ENCODE results near the gene EIF4G3.
A peak's percentile ranks its signal among the peaks of the same experiment; 100 is the strongest.
"Not testable (repeated sequence)": the region's sequence is repeated elsewhere in the genome, so short reads cannot be mapped to it uniquely, and the experiment has no call there.

Gene EIF4G3

GRCh38 chr1:21091053-21091690 lies 85.5 kb downstream of the EIF4G3 start:
- peak overlapping the region; percentile 40 for H3K27ac ChIP-seq (ENCODE audit: low read length, poor library complexity, severe bottlenecking)
- 21% methylated on average over 7 of the region's 11 CpGs for WGBS
- H3K9ac ChIP-seq (ENCODE audit: low read length), result peak overlapping the region; percentile 85
- not testable (repeated sequence) for H2AK5ac ChIP-seq (ENCODE audit: low read length, severe bottlenecking); H3K4ac ChIP-seq (ENCODE audit: low read depth in 1 of 2, low read length in 2 of 2); H2BK120ac ChIP-seq (ENCODE audit: low read depth, low read length); H3K23ac ChIP-seq (ENCODE audit: low read length in 2 of 2); H4K8ac ChIP-seq (ENCODE audit: low read length); H3K4me2 ChIP-seq (ENCODE audit: low read length, poor library complexity, severe bottlenecking); H3K4me1 ChIP-seq (ENCODE audit: control insufficient read depth, insufficient read depth, low read depth, low read length); H3K14ac ChIP-seq (ENCODE audit: low read length in 2 of 2); H2AFZ ChIP-seq (ENCODE audit: low read depth, low read length); H2BK5ac ChIP-seq (ENCODE audit: low read depth, low read length, poor library complexity, severe bottlenecking); H3K27me3 ChIP-seq (ENCODE audit: control insufficient read depth in 1 of 2, insufficient read depth in 1 of 2, low read length in 2 of 2); H2BK12ac ChIP-seq (ENCODE audit: low read length in 2 of 2); H4K91ac ChIP-seq (ENCODE audit: low read length); H2BK15ac ChIP-seq (ENCODE audit: low read depth, poor library complexity, severe bottlenecking); H3K36me3 ChIP-seq (ENCODE audit: control insufficient read depth in 1 of 2, insufficient read depth in 2 of 2, low read depth in 1 of 2, low read length in 2 of 2); H3K9me3 ChIP-seq (ENCODE audit: control insufficient read depth, low read length); H3K79me1 ChIP-seq (replicated peaks; ENCODE audit: low read length, poor library complexity, severe bottlenecking)
- peak overlapping the region in 1 of 2 experiments; percentile 52 for H3K4me3 ChIP-seq (ENCODE audit: insufficient read depth in 1 of 2, low read depth in 1 of 2, low read length in 2 of 2)
- H3K18ac ChIP-seq (ENCODE audit: low read depth in 1 of 2, low read length in 2 of 2), result peak overlapping the region in 1 of 2 experiments; percentile 43
- DNase-seq, result peak; percentile 92

- Histone ChIP-seq H3K4me3 (ENCODE audit: insufficient read depth in 1 of 2, low read depth in 1 of 2, low read length in 2 of 2) (peak overlapping the region in 1 of 2 experiments; percentile 52), H3K79me1 (replicated peaks; ENCODE audit: low read length, poor library complexity, severe bottlenecking) (peaks cover 11% of the 10 kb centered on the region), H3K23ac (ENCODE audit: low read length in 2 of 2) (no peak overlapping the region), H2BK5ac (ENCODE audit: low read depth, low read length, poor library complexity, severe bottlenecking) (no peak overlapping the region), H2AFZ (ENCODE audit: low read depth, low read length) (no peak overlapping the region), H3K4ac (ENCODE audit: low read depth in 1 of 2, low read length in 2 of 2) (no peak overlapping the region), H3K14ac (ENCODE audit: low read length in 2 of 2) (no peak overlapping the region), H2BK15ac (ENCODE audit: low read depth, poor library complexity, severe bottlenecking) (no peak overlapping the region), H3K27ac (ENCODE audit: low read length, poor library complexity, severe bottlenecking) (peak overlapping the region; percentile 43), H2AK5ac (ENCODE audit: low read length, severe bottlenecking) (no peak overlapping the region), H3K27me3 (ENCODE audit: control insufficient read depth in 1 of 2, insufficient read depth in 1 of 2, low read length in 2 of 2) (no peaks in the 10 kb centered on the region), H3K4me2 (ENCODE audit: low read length, poor library complexity, severe bottlenecking) (no peak overlapping the region), H4K8ac (ENCODE audit: low read length) (no peak overlapping the region), H3K9me3 (ENCODE audit: control insufficient read depth, low read length) (no peaks in the 10 kb centered on the region), H3K36me3 (ENCODE audit: control insufficient read depth in 1 of 2, insufficient read depth in 2 of 2, low read depth in 1 of 2, low read length in 2 of 2) (peaks cover 9 to 10% of the 10 kb centered on the region in 2 experiments), H3K4me1 (ENCODE audit: control insufficient read depth, insufficient read depth, low read depth, low read length) (peaks cover 2% of the 10 kb centered on the region), H4K91ac (ENCODE audit: low read length) (no peak overlapping the region), H3K18ac (ENCODE audit: low read depth in 1 of 2, low read length in 2 of 2) (no peak overlapping the region), H2BK120ac (ENCODE audit: low read depth, low read length) (no peak overlapping the region), H3K9ac (ENCODE audit: low read length) (peak overlapping the region; percentile 85), H2BK12ac (ENCODE audit: low read length in 2 of 2) (no peak overlapping the region)
- DNase-seq, result no peak
- WGBS, result 0% methylated on average over 1 of the region's 1 CpG
Observed at GRCh38 chr1:21090463-21090862, 86.2 kb downstream of the EIF4G3 start.

GRCh38 chr1:21089731-21090130 lies 87.0 kb downstream of the EIF4G3 start:
- Histone ChIP-seq H4K91ac (ENCODE audit: low read length) (no peak overlapping the region), H3K23ac (ENCODE audit: low read length in 2 of 2) (no peak overlapping the region), H3K79me1 (replicated peaks; ENCODE audit: low read length, poor library complexity, severe bottlenecking) (peaks cover 14% of the 10 kb centered on the region), H3K27ac (ENCODE audit: low read length, poor library complexity, severe bottlenecking) (no peak overlapping the region), H4K8ac (ENCODE audit: low read length) (no peak overlapping the region), H3K36me3 (ENCODE audit: control insufficient read depth in 1 of 2, insufficient read depth in 2 of 2, low read depth in 1 of 2, low read length in 2 of 2) (peaks cover 11 to 14% of the 10 kb centered on the region in 2 experiments), H3K4ac (ENCODE audit: low read depth in 1 of 2, low read length in 2 of 2) (no peak overlapping the region), H3K9me3 (ENCODE audit: control insufficient read depth, low read length) (no peaks in the 10 kb centered on the region), H3K14ac (ENCODE audit: low read length in 2 of 2) (no peak overlapping the region), H3K4me3 (ENCODE audit: insufficient read depth in 1 of 2, low read depth in 1 of 2, low read length in 2 of 2) (no peak overlapping the region), H2BK120ac (ENCODE audit: low read depth, low read length) (no peak overlapping the region), H3K4me2 (ENCODE audit: low read length, poor library complexity, severe bottlenecking) (no peak overlapping the region), H3K9ac (ENCODE audit: low read length) (peak overlapping the region; percentile 85), H3K18ac (ENCODE audit: low read depth in 1 of 2, low read length in 2 of 2) (no peak overlapping the region), H2AFZ (ENCODE audit: low read depth, low read length) (no peak overlapping the region), H3K4me1 (ENCODE audit: control insufficient read depth, insufficient read depth, low read depth, low read length) (peaks cover 2% of the 10 kb centered on the region), H2BK15ac (ENCODE audit: low read depth, poor library complexity, severe bottlenecking) (no peak overlapping the region), H2AK5ac (ENCODE audit: low read length, severe bottlenecking) (no peak overlapping the region), H3K27me3 (ENCODE audit: control insufficient read depth in 1 of 2, insufficient read depth in 1 of 2, low read length in 2 of 2) (no peaks in the 10 kb centered on the region), H2BK5ac (ENCODE audit: low read depth, low read length, poor library complexity, severe bottlenecking) (no peak overlapping the region), H2BK12ac (ENCODE audit: low read length in 2 of 2) (no peak overlapping the region)
- no peak for DNase-seq

GRCh38 chr1:21089299-21089698 lies 87.4 kb downstream of the EIF4G3 start:
- H2BK15ac ChIP-seq (ENCODE audit: low read depth, poor library complexity, severe bottlenecking), result no peak overlapping the region

More at GRCh38 chr1:21089299-21089698, 87.4 kb downstream of the EIF4G3 start:
- H3K18ac ChIP-seq (ENCODE audit: low read depth in 1 of 2, low read length in 2 of 2), result no peak overlapping the region
- H2AFZ ChIP-seq (ENCODE audit: low read depth, low read length), result no peak overlapping the region
- H3K79me1 ChIP-seq (replicated peaks; ENCODE audit: low read length, poor library complexity, severe bottlenecking), result peaks cover 14% of the 10 kb centered on the region
- H3K27me3 ChIP-seq (ENCODE audit: control insufficient read depth in 1 of 2, insufficient read depth in 1 of 2, low read length in 2 of 2), result no peaks in the 10 kb centered on the region
- WGBS, result 92% methylated on average over 2 of the region's 2 CpGs
- H3K9me3 ChIP-seq (ENCODE audit: control insufficient read depth, low read length), result no peaks in the 10 kb centered on the region
- no peak overlapping the region for H3K9ac ChIP-seq (ENCODE audit: low read length)
- no peak overlapping the region for H3K4me3 ChIP-seq (ENCODE audit: insufficient read depth in 1 of 2, low read depth in 1 of 2, low read length in 2 of 2)
- no peak overlapping the region for H3K23ac ChIP-seq (ENCODE audit: low read length in 2 of 2)
- no peak overlapping the region for H2BK5ac ChIP-seq (ENCODE audit: low read depth, low read length, poor library complexity, severe bottlenecking)
- no peak overlapping the region for H4K8ac ChIP-seq (ENCODE audit: low read length)
- no peak overlapping the region for H2BK12ac ChIP-seq (ENCODE audit: low read length in 2 of 2)
- peak overlapping the region; percentile 21 for H2BK120ac ChIP-seq (ENCODE audit: low read depth, low read length)
- no peak overlapping the region for H2AK5ac ChIP-seq (ENCODE audit: low read length, severe bottlenecking)
- no peak overlapping the region for H4K91ac ChIP-seq (ENCODE audit: low read length)
- peaks cover 11 to 18% of the 10 kb centered on the region in 2 experiments for H3K36me3 ChIP-seq (ENCODE audit: control insufficient read depth in 1 of 2, insufficient read depth in 2 of 2, low read depth in 1 of 2, low read length in 2 of 2)
- no peak overlapping the region for H3K27ac ChIP-seq (ENCODE audit: low read length, poor library complexity, severe bottlenecking)
- no peak overlapping the region for H3K4ac ChIP-seq (ENCODE audit: low read depth in 1 of 2, low read length in 2 of 2)
- no peak overlapping the region for H3K4me2 ChIP-seq (ENCODE audit: low read length, poor library complexity, severe bottlenecking)
- no peak overlapping the region for H3K14ac ChIP-seq (ENCODE audit: low read length in 2 of 2)
- DNase-seq, result no peak
- H3K4me1 ChIP-seq (ENCODE audit: control insufficient read depth, insufficient read depth, low read depth, low read length), result peaks cover 2% of the 10 kb centered on the region

All from mesenchymal stem cell (in vitro differentiated cells and primary cell).